ENCODE results near the gene MMP3. TPM values are rescaled to one million over a fixed set of nuclear protein-coding genes. Genes with fewer than 3 reads are reported as not detected.

The MMP3 gene
- total RNA-seq, 1 donor from 2014 or later = not detected

GRCh38 chr11:102832612-102833011 lies 10.8 kb downstream of the MMP3 start:
- ATAC-seq (no peak), DNase-seq (ENCODE audit: low spot score) (no peak)

- DNase-seq (ENCODE audit: low spot score) = peak; percentile 46
- ATAC-seq = peak; percentile 88
Measured at GRCh38 chr11:102831489-102832440, 11.6 kb downstream of the MMP3 start.

- no peak for ATAC-seq
- no peak for DNase-seq (ENCODE audit: low spot score)
Measured at GRCh38 chr11:102831128-102831488, 12.3 kb downstream of the MMP3 start.

GRCh38 chr11:102830001-102830727 lies 13.2 kb downstream of the MMP3 start:
- no peak for DNase-seq (ENCODE audit: low spot score)
- no peak for ATAC-seq

GRCh38 chr11:102829316-102830000 lies 14.0 kb downstream of the MMP3 start:
- ATAC-seq (no peak), DNase-seq (ENCODE audit: low spot score) (no peak)

- ATAC-seq (no peak), DNase-seq (ENCODE audit: low spot score) (no peak)
Measured at GRCh38 chr11:102824556-102824955, 18.9 kb downstream of the MMP3 start.

GRCh38 chr11:102819491-102819890 lies 23.9 kb downstream of the MMP3 start:
- ATAC-seq (no peak), DNase-seq (ENCODE audit: low spot score) (no peak)

- ATAC-seq (no peak), DNase-seq (ENCODE audit: low spot score) (no peak)
Measured at GRCh38 chr11:102813484-102813883, 29.9 kb downstream of the MMP3 start.

GRCh38 chr11:102812188-102812587 lies 31.2 kb downstream of the MMP3 start:
- no peak for DNase-seq (ENCODE audit: low spot score)
- no peak for ATAC-seq

GRCh38 chr11:102810950-102811660 lies 32.3 kb downstream of the MMP3 start:
- no peak for DNase-seq (ENCODE audit: low spot score)

GRCh38 chr11:102809971-102810370 lies 33.4 kb downstream of the MMP3 start:
- ATAC-seq (no peak), DNase-seq (ENCODE audit: low spot score) (no peak)

More at GRCh38 chr11:102810950-102811660, 32.3 kb downstream of the MMP3 start:
- peak; percentile 51 for ATAC-seq

- peak; percentile 22 for ATAC-seq
- DNase-seq (ENCODE audit: low spot score) = no peak
Measured at GRCh38 chr11:102807921-102808320, 35.5 kb downstream of the MMP3 start.

- DNase-seq (ENCODE audit: low spot score) = no peak
- no peak for ATAC-seq
Measured at GRCh38 chr11:102806296-102806695, 37.1 kb downstream of the MMP3 start.

- no peak for ATAC-seq
- DNase-seq (ENCODE audit: low spot score) = no peak
Measured at GRCh38 chr11:102802341-102802740, 41.1 kb downstream of the MMP3 start.

GRCh38 chr11:102800767-102801166 lies 42.6 kb downstream of the MMP3 start:
- no peak for DNase-seq (ENCODE audit: low spot score)
- no peak for ATAC-seq

- no peak for DNase-seq (ENCODE audit: low spot score)
- no peak for ATAC-seq
Measured at GRCh38 chr11:102799681-102800340, 43.6 kb downstream of the MMP3 start.

- no peak for ATAC-seq
Measured at GRCh38 chr11:102798012-102798746, 45.2 kb downstream of the MMP3 start, which contains the start of gene MMP1. TSS of gene MMP1 (minus strand) at chr11:102798160. CDS start at chr11:102798092, 68 bp downstream.

GRCh38 chr11:102794382-102794781 lies 49.0 kb downstream of the MMP3 start:
- ATAC-seq (no peak), DNase-seq (ENCODE audit: low spot score) (no peak)

More at GRCh38 chr11:102798012-102798746, 45.2 kb downstream of the MMP3 start, which contains the start of gene MMP1:
- no peak for DNase-seq (ENCODE audit: low spot score)

GRCh38 chr11:102793677-102794290 lies 49.6 kb downstream of the MMP3 start:
- ATAC-seq (no peak), DNase-seq (ENCODE audit: low spot score) (no peak)
